ENCODE data around the gene LUM.

Gene LUM

GRCh38 chr12:91142221-91142631 is 30.9 kb upstream of the LUM start:
- TF ChIP-seq, protein P1, sequence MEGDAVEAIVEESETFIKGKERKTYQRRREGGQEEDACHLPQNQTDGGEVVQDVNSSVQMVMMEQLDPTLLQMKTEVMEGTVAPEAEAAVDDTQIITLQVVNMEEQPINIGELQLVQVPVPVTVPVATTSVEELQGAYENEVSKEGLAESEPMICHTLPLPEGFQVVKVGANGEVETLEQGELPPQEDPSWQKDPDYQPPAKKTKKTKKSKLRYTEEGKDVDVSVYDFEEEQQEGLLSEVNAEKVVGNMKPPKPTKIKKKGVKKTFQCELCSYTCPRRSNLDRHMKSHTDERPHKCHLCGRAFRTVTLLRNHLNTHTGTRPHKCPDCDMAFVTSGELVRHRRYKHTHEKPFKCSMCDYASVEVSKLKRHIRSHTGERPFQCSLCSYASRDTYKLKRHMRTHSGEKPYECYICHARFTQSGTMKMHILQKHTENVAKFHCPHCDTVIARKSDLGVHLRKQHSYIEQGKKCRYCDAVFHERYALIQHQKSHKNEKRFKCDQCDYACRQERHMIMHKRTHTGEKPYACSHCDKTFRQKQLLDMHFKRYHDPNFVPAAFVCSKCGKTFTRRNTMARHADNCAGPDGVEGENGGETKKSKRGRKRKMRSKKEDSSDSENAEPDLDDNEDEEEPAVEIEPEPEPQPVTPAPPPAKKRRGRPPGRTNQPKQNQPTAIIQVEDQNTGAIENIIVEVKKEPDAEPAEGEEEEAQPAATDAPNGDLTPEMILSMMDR (IDR thresholded peaks at IDR 0.05; ENCODE audit: control insufficient read depth, extremely low read depth, insufficient read depth) = no peak
- H3K4me3 ChIP-seq (ENCODE audit: low read depth, low read length) = no peak overlapping the region
- no peak for DNase-seq (ENCODE audit: low read depth)

GRCh38 chr12:91140026-91140931 is 29.0 kb upstream of the LUM start:
- H3K4me3 ChIP-seq (ENCODE audit: low read depth, low read length) = no peak overlapping the region
- TF ChIP-seq, protein P1 (IDR thresholded peaks at IDR 0.05; ENCODE audit: control insufficient read depth, extremely low read depth, insufficient read depth) = no peak
- no peak for DNase-seq (ENCODE audit: low read depth)

DNA sequence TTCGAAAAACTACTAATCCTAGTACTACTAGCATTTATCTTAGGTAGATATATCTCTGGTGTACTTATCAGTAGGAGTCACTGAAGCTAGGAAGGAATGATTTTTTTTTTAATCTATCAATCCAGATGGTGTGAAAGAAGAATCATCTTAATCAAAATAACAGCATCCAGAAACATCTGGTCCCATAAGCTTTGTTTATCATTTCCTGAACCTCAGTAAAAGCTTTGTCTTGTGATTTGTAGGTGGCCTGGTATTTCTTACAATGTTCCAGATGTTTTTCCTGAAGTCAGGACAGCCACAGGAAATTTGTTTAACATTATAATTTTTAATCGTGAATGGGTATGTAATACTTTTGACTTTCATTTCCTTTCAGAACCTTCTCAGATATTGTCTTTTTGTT is 28.0 kb upstream of the LUM start:
- H3K4me3 ChIP-seq (ENCODE audit: low read depth, low read length) = no peak overlapping the region
- DNase-seq (ENCODE audit: low read depth) = no peak
- TF ChIP-seq, protein P1 (IDR thresholded peaks at IDR 0.05; ENCODE audit: control insufficient read depth, extremely low read depth, insufficient read depth) = no peak

- DNase-seq (ENCODE audit: low read depth) = no peak
- H3K4me3 ChIP-seq (ENCODE audit: low read depth, low read length) = no peak overlapping the region
- TF ChIP-seq, protein P1 (IDR thresholded peaks at IDR 0.05; ENCODE audit: control insufficient read depth, extremely low read depth, insufficient read depth) = no peak
These were observed 27.1 kb upstream of the LUM start for GRCh38 chr12:91138337-91138920.

DNA sequence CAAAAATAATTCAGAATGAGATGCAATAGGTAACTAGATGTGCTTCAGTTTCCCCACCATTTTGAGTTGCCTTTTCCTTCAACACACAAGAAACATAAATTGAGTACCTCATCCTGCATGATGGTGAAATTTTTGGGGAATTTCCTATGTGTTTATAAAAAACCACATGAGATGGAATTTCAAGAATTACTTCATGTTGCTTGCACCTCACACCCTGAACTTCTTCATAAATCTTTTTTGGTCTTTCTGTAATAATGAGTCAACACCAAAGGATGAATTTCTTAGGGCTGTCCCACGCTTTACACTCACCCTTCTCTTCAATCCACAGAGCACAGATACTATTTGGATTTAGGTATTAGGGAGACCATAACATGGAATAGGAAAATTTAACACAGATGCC is 22.6 kb upstream of the LUM start:
- DNase-seq (ENCODE audit: low read depth) = no peak
- TF ChIP-seq, protein P1 (IDR thresholded peaks at IDR 0.05; ENCODE audit: control insufficient read depth, extremely low read depth, insufficient read depth) = no peak
- no peak overlapping the region for H3K4me3 ChIP-seq (ENCODE audit: low read depth, low read length)

DNA sequence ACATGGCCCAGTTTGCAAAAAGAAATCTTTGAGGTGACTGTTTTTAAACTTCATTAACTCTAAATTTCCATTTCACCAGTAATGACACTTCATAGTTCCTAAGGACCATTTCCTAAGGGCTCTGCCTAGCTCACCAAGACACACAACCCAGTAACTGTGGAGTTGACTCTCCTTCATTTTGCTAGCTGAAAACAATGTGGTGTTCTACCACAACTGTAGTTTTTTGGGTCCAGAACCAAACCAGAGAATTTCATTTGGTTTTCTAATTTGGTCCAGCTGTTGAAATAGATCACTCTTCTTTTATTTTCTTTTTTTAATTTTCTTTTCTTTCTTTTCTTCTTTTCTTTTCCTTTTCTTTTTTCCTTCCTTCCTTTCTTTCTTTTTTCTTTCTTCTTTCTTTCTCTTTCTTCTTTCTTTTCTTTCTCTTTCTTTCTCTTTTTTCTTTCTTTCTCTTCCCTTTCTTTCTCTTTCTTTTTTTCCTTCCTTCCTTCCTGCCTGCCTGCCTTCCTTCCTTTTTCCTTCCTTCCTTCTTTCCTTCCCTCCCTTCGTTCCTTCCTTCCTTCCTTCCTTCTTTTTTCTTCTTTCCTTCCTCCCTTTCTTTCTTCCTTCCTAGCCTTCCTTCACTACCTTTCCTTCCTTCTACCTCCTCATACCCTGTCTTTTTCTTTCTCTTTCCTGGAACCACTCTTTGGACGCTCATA is 18.5 kb upstream of the LUM start:
- no peak for DNase-seq (ENCODE audit: low read depth)

More for the DNA sequence above, 18.5 kb upstream of the LUM start:
- H3K4me3 ChIP-seq (ENCODE audit: low read depth, low read length) = no peak overlapping the region
- TF ChIP-seq, protein P1 (IDR thresholded peaks at IDR 0.05; ENCODE audit: control insufficient read depth, extremely low read depth, insufficient read depth) = no peak

Measured in LNCaP clone FGC (cell line).